CD14-positive monocyte (primary cell): ENCODE data around the gene CDC42EP4. TPM values are rescaled to one million over a fixed set of nuclear protein-coding genes. Genes with fewer than 3 reads are reported as not detected.

Experiments
- DNase-seq, 3 donors: peaks; one replicate each; pipeline ENCODE4 v3.0.0-alpha.2; 2011 to 2022
- H2AFZ ChIP-seq: 2 replicates; pipeline ENCODE4 v1.6.0; 2012; ENCODE audit warnings: mild to moderate bottlenecking, low read depth, low read length, inconsistent platforms; ENCODE audit not compliant: insufficient read depth, poor library complexity, severe bottlenecking
- H3K27ac ChIP-seq, 2 donors: 1 replicate in 1 of 2; 2 replicates in 1 of 2; pipeline ENCODE4 v1.5.1; 2012 to 2013; ENCODE audit warnings: low read length in 2 of 2, control low read depth in 1 of 2, inconsistent platforms in 1 of 2, low read depth in 1 of 2, mild to moderate bottlenecking in 1 of 2
- H3K27me3 ChIP-seq, 2 donors: one replicate each; pipeline versions ENCODE4 v1.6.0 to v1.6.1; 2011 to 2013; ENCODE audit warnings: low read length in 2 of 2; ENCODE audit not compliant: control insufficient read depth in 2 of 2, insufficient read depth in 2 of 2
- H3K36me3 ChIP-seq, 2 donors: replicated peaks in 1 of 2; 1 replicate in 1 of 2; 2 replicates in 1 of 2; pipeline versions ENCODE4 v1.5.1 to v1.6.1; 2012 to 2013; ENCODE audit warnings: low read length in 2 of 2, control low read depth in 1 of 2, inconsistent platforms in 1 of 2, mild to moderate bottlenecking in 1 of 2; ENCODE audit not compliant: insufficient read depth in 2 of 2, control insufficient read depth in 1 of 2
- H3K4me1 ChIP-seq, 2 donors: 1 replicate in 1 of 2; 2 replicates in 1 of 2; pipeline versions ENCODE4 v1.5.1 to v1.6.1; 2012 to 2013; ENCODE audit warnings: low read length in 2 of 2, control low read depth in 1 of 2, inconsistent platforms in 1 of 2, mild to moderate bottlenecking in 1 of 2, moderate library complexity in 1 of 2; ENCODE audit not compliant: insufficient read depth in 2 of 2, control insufficient read depth in 1 of 2
- H3K4me2 ChIP-seq: replicated peaks from 2 replicates; pipeline ENCODE3; 2012; ENCODE audit warnings: low read length, moderate library complexity, mild to moderate bottlenecking; ENCODE audit not compliant: poor library complexity, severe bottlenecking; ENCODE audit errors: extremely low read depth
- H3K4me3 ChIP-seq, 3 experiments: fragments of 200-600 bp in 1 of 3; sonication (generic) in 1 of 3; replicated peaks in 1 of 3; 1 replicate in 2 of 3; 2 replicates in 1 of 3; pipeline ENCODE4 v1.5.1; 2011 to 2013; ENCODE audit warnings: low read length in 3 of 3, mild to moderate bottlenecking in 3 of 3, control low read depth in 2 of 3, low read depth in 2 of 3, inconsistent platforms in 1 of 3, moderate library complexity in 1 of 3
- H3K79me2 ChIP-seq: 2 replicates; pipeline ENCODE4 v1.6.0; 2012; ENCODE audit warnings: mild to moderate bottlenecking, control low read depth, inconsistent platforms, low read length, moderate library complexity; ENCODE audit not compliant: insufficient read depth
- H3K9ac ChIP-seq: 2 replicates; pipeline ENCODE4 v1.6.0; 2017; ENCODE audit warnings: low read length, mild to moderate bottlenecking; ENCODE audit not compliant: insufficient read depth, poor library complexity, severe bottlenecking
- H3K9me3 ChIP-seq, 2 donors: replicated peaks in 1 of 2; 1 replicate in 1 of 2; 2 replicates in 1 of 2; pipeline versions ENCODE4 v1.5.1 to v1.6.1; 2012 to 2013; ENCODE audit warnings: low read length in 2 of 2, control low read depth in 1 of 2; ENCODE audit not compliant: control insufficient read depth in 1 of 2, insufficient read depth in 1 of 2
- H4K20me1 ChIP-seq: 2 replicates; pipeline ENCODE4 v1.6.0; 2012; ENCODE audit warnings: mild to moderate bottlenecking, low read length, control low read depth, moderate library complexity; ENCODE audit not compliant: insufficient read depth
- H3K27ac Mint-ChIP-seq, 7 donors: one replicate each; pipeline ENCODE4 v1.8.0; 2020; ENCODE audit warnings: mild to moderate bottlenecking in 7 of 7, mixed read lengths in 7 of 7, moderate library complexity in 6 of 7, inconsistent platforms in 2 of 7
- H3K27me3 Mint-ChIP-seq, 3 donors: one replicate each; pipeline ENCODE4 v1.8.0; 2021 to 2022; ENCODE audit warnings: low read depth in 3 of 3, mild to moderate bottlenecking in 3 of 3, mixed read lengths in 3 of 3, moderate library complexity in 3 of 3, inconsistent platforms in 1 of 3
- H3K36me3 Mint-ChIP-seq, 2 donors: one replicate each; pipeline ENCODE4 v1.8.0; 2020; ENCODE audit warnings: mixed read lengths in 2 of 2, inconsistent platforms in 1 of 2, mild to moderate bottlenecking in 1 of 2
- H3K4me1 Mint-ChIP-seq: one replicate; pipeline ENCODE4 v1.8.0; 2020; ENCODE audit warnings: mild to moderate bottlenecking, mixed read lengths
- H3K4me3 Mint-ChIP-seq, 2 donors: one replicate each; pipeline ENCODE4 v1.8.0; 2020; ENCODE audit warnings: mild to moderate bottlenecking in 2 of 2, mixed read lengths in 2 of 2, moderate library complexity in 1 of 2
- H3K9me3 Mint-ChIP-seq, 7 donors: one replicate each; pipeline ENCODE4 v1.8.0; 2020 to 2022; ENCODE audit warnings: mixed read lengths in 7 of 7, mild to moderate bottlenecking in 6 of 7, moderate library complexity in 6 of 7, inconsistent platforms in 2 of 7
- CTCF ChIP-seq: fragments of 200-600 bp; IDR thresholded peaks from one replicate; pipeline ENCODE4 v1.8.0; 2022; ENCODE audit warnings: antibody characterized with exemption, mild to moderate bottlenecking
- WGBS: methylation state at CpG from one replicate; pipeline ENCODE4 v1.1.5; 2013; ENCODE audit warnings: missing lambda C conversion rate; ENCODE audit not compliant: insufficient coverage; 5-methylcytosine and 5-hydroxymethylcytosine counted together
- intact Hi-C, 2 donors: fragments of 100-400 bp; cut with micrococcal nuclease; formaldehyde crosslinking; loops; one replicate each; pipeline versions ENCODE4 v1.15.0 to v1.15.1; 2023
- polyA plus RNA-seq, 3 donors: library from polyadenylated mRNA; depleted of rRNA in 1 of 3; unstranded in 2 of 3; stranded (reverse) in 1 of 3; fragments of 300-500 nt in 2 of 3; fragments of >200 nt in 1 of 3; fragmentation: Illumina TruSeq in 2 of 3; gene quantifications; 1 replicate in 2 of 3; 2 replicates in 1 of 3; pipeline ENCODE4 v1.2.3, GENCODE V29; 2012 to 2021

CDC42EP4 gene
- polyA plus RNA-seq, 3 donors, result 6.4 to 12.7 (median 6.6) TPM

GRCh38 chr17:73271072-73271471, 40.7 kb downstream of the CDC42EP4 start:
- TF ChIP-seq CTCF, result no peak
- H3K4me1 Mint-ChIP-seq, result peaks cover 9% of the 10 kb centered on the region
- H3K9ac ChIP-seq, result no peak overlapping the region
- H3K4me3 Mint-ChIP-seq, result no peak overlapping the region
- H3K27ac Mint-ChIP-seq, result peak overlapping the region in 2 of 7 donors; percentile 13 to 45
- DNase-seq, result peak in 2 of 3 donors; percentile 50 to 52
- peaks cover 0 to 7% (median 3%) of the 10 kb centered on the region in 3 donors for H3K27me3 Mint-ChIP-seq
- WGBS, result 37% methylated on average over 7 of the region's 9 CpGs
- peaks cover 0 to 2% (median 0%) of the 10 kb centered on the region in 7 donors for H3K9me3 Mint-ChIP-seq
- H3K4me2 ChIP-seq, result no peak overlapping the region
- intact Hi-C loops, result no loop called here
- peaks cover 5 to 7% of the 10 kb centered on the region in 2 donors for H3K4me1 ChIP-seq
- H2AFZ ChIP-seq, result no peak overlapping the region
- no peaks in the 10 kb centered on the region for H3K36me3 ChIP-seq
- H3K36me3 Mint-ChIP-seq, result no peaks in the 10 kb centered on the region
- H4K20me1 ChIP-seq, result no peaks in the 10 kb centered on the region
- no peak overlapping the region for H3K27ac ChIP-seq
- H3K27me3 ChIP-seq, result no peaks in the 10 kb centered on the region
- no peak overlapping the region for H3K4me3 ChIP-seq
- no peaks in the 10 kb centered on the region for H3K79me2 ChIP-seq
- H3K9me3 ChIP-seq, result no peaks in the 10 kb centered on the region

- Histone ChIP-seq H3K4me2 (no peak overlapping the region), H3K9me3 (no peaks in the 10 kb centered on the region), H2AFZ (no peak overlapping the region), H3K36me3 (no peaks in the 10 kb centered on the region), H3K27me3 (no peaks in the 10 kb centered on the region), H4K20me1 (no peaks in the 10 kb centered on the region), H3K27ac (no peak overlapping the region), H3K9ac (no peak overlapping the region), H3K4me1 (peaks cover 5 to 7% of the 10 kb centered on the region in 2 donors), H3K4me3 (no peak overlapping the region), H3K79me2 (no peaks in the 10 kb centered on the region)
- DNase-seq, result no peak
- Mint-ChIP-seq H3K27me3 (peaks cover 0 to 5% (median 3%) of the 10 kb centered on the region in 3 donors), H3K36me3 (no peaks in the 10 kb centered on the region), H3K4me1 (peaks cover 9% of the 10 kb centered on the region), H3K9me3 (peaks cover 0 to 2% (median 0%) of the 10 kb centered on the region in 7 donors), H3K4me3 (no peak overlapping the region), H3K27ac (no peak overlapping the region)
- intact Hi-C loops, result no loop called here
- WGBS, result no CpG with 5 or more reads among the region's 1 CpG
- TF ChIP-seq CTCF, result no peak
Measured at GRCh38 chr17:73269791-73270190, 42.0 kb downstream of the CDC42EP4 start.
